Activated naive CD4-positive, alpha-beta T cell treated with anti-CD3 and anti-CD28 coated beads, Interleukin-2, amount 50 U/mL, for 24 hours (primary cell): ENCODE data around the gene RPS16.

Source experiments
- H3K27ac Mint-ChIP-seq: one replicate; pipeline ENCODE4 v1.8.0; 2021; ENCODE audit warnings: mild to moderate bottlenecking, mixed read lengths
- H3K27me3 Mint-ChIP-seq: one replicate; pipeline ENCODE4 v1.8.0; 2021; ENCODE audit warnings: mixed read lengths
- H3K36me3 Mint-ChIP-seq: one replicate; pipeline ENCODE4 v1.8.0; 2021; ENCODE audit warnings: mixed read lengths
- H3K4me1 Mint-ChIP-seq: one replicate; pipeline ENCODE4 v1.8.0; 2021; ENCODE audit warnings: mixed read lengths
- H3K4me3 Mint-ChIP-seq: one replicate; pipeline ENCODE4 v1.8.0; 2021; ENCODE audit warnings: mild to moderate bottlenecking, mixed read lengths
- H3K9me3 Mint-ChIP-seq: one replicate; pipeline ENCODE4 v1.8.0; 2021; ENCODE audit warnings: mixed read lengths

Gene RPS16

GRCh38 chr19:39390451-39390750 lies 45.3 kb downstream of the RPS16 start:
- no peaks in the 10 kb centered on the region for H3K9me3 Mint-ChIP-seq
- peak overlapping the region; percentile 94 for H3K27ac Mint-ChIP-seq
- H3K27me3 Mint-ChIP-seq, result no peaks in the 10 kb centered on the region
- peak overlapping the region; percentile 96 for H3K4me3 Mint-ChIP-seq
- H3K36me3 Mint-ChIP-seq, result peaks cover 10% of the 10 kb centered on the region
- H3K4me1 Mint-ChIP-seq, result peaks cover 38% of the 10 kb centered on the region

- H3K36me3 Mint-ChIP-seq, result peaks cover 10% of the 10 kb centered on the region
- H3K4me3 Mint-ChIP-seq, result peak overlapping the region; percentile 96
- no peaks in the 10 kb centered on the region for H3K27me3 Mint-ChIP-seq
- peak overlapping the region; percentile 94 for H3K27ac Mint-ChIP-seq
- H3K4me1 Mint-ChIP-seq, result peaks cover 35% of the 10 kb centered on the region
- H3K9me3 Mint-ChIP-seq, result no peaks in the 10 kb centered on the region
Measured at GRCh38 chr19:39389631-39390414, 45.9 kb downstream of the RPS16 start.

DNA sequence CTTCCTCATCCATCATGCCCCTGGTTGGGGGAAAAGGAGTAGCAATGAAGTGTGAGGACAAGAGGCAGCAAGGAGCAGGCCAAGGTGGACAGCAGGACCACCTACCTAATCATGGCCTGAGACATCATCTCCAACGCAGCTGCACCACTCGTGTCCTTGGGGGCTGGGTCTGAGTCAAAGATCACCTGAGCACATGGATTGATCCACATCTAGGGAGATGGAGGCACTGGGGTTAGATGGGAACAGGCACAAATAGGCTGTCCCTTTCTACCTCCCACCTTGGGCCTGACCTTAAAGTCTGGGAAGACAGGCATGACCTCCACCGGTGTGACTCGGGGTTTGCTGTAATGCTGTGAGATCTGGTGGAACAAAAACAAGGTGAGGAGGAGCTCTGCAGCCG lies 47.1 kb downstream of the RPS16 start:
- Mint-ChIP-seq H3K27me3 (no peaks in the 10 kb centered on the region), H3K4me1 (peaks cover 32% of the 10 kb centered on the region), H3K36me3 (peaks cover 8% of the 10 kb centered on the region), H3K27ac (peak overlapping the region; percentile 74), H3K9me3 (no peaks in the 10 kb centered on the region), H3K4me3 (no peak overlapping the region)

GRCh38 chr19:39386557-39386956 lies 49.2 kb downstream of the RPS16 start:
- Mint-ChIP-seq H3K36me3 (peaks cover 9% of the 10 kb centered on the region), H3K4me1 (peaks cover 19% of the 10 kb centered on the region), H3K27me3 (no peaks in the 10 kb centered on the region), H3K9me3 (no peaks in the 10 kb centered on the region), H3K27ac (peak overlapping the region; percentile 12), H3K4me3 (no peak overlapping the region)

- Mint-ChIP-seq H3K36me3 (peaks cover 16% of the 10 kb centered on the region), H3K9me3 (no peaks in the 10 kb centered on the region), H3K4me3 (no peak overlapping the region), H3K27ac (peak overlapping the region; percentile 68), H3K4me1 (peaks cover 16% of the 10 kb centered on the region), H3K27me3 (no peaks in the 10 kb centered on the region)
Measured at GRCh38 chr19:39385629-39386411, 49.9 kb downstream of the RPS16 start.

DNA sequence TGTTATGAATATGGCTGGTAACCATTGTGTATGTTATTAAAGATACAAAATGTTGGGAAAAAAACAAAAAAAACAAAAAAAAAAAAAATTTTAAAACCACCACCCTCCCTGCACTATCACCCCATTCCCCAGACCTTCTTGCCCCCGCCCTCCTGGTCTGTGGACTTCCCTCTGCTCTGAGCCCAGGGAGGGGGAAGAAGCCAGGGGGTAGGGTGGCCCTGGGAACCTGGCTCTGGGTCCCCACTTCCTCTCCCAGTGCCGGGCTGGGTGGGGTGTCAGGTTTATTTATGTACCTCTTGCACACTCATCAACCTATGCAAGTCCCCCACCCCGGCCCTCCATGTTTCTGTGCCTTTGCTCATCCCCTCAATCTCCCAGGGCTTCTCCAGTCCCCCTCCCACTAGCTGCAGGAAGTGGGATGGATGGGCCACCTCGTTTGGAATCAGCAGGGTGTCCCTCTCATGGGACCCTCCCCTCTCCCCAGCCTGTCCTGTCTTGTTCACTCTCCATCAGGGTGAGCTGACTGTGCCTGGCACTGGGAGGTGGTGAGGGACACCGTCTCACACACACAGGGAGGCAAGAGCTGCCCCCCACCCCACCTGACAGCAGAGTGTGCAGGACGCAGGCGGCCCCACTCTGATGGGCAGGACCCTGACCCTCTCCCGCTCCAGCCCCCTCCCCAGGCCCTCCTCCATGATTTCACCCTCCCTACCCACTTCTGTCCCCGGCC lies 50.7 kb downstream of the RPS16 start:
- H3K27ac Mint-ChIP-seq, result peak overlapping the region; percentile 72
- no peaks in the 10 kb centered on the region for H3K27me3 Mint-ChIP-seq
- no peaks in the 10 kb centered on the region for H3K9me3 Mint-ChIP-seq
- peaks cover 11% of the 10 kb centered on the region for H3K4me1 Mint-ChIP-seq
- peaks cover 17% of the 10 kb centered on the region for H3K36me3 Mint-ChIP-seq
- H3K4me3 Mint-ChIP-seq, result no peak overlapping the region
